Nephron progenitor cell (in vitro differentiated cells): ENCODE measurements around the gene NDST1.

Experiments
- DNase-seq: peaks from one replicate; pipeline ENCODE4 v3.0.0; 2021
- H3K27ac Mint-ChIP-seq: 2 replicates; pipeline ENCODE4 v1.8.0; 2021; ENCODE audit warnings: mild to moderate bottlenecking, moderate library complexity, mixed read lengths
- H3K27me3 Mint-ChIP-seq: 2 replicates; pipeline ENCODE4 v1.8.0; 2021; ENCODE audit warnings: mild to moderate bottlenecking, low read depth, mixed read lengths; ENCODE audit not compliant: poor library complexity
- H3K36me3 Mint-ChIP-seq: 2 replicates; pipeline ENCODE4 v1.8.0; 2021; ENCODE audit warnings: low read depth, mixed read lengths
- H3K4me1 Mint-ChIP-seq: 2 replicates; pipeline ENCODE4 v1.8.0; 2021; ENCODE audit warnings: mixed read lengths
- H3K4me3 Mint-ChIP-seq: 2 replicates; pipeline ENCODE4 v1.8.0; 2021; ENCODE audit warnings: mild to moderate bottlenecking, moderate library complexity, mixed read lengths
- H3K9me3 Mint-ChIP-seq: 2 replicates; pipeline ENCODE4 v1.8.0; 2021; ENCODE audit warnings: mild to moderate bottlenecking, moderate library complexity, mixed read lengths
- TF ChIP-seq, protein P1 (sequence below): fragments of 200-600 bp; sonication (generic); IDR thresholded peaks from 2 replicates; pipeline ENCODE4 v1.5.0; 2021; ENCODE audit warnings: antibody characterized with exemption

NDST1 gene

DNA sequence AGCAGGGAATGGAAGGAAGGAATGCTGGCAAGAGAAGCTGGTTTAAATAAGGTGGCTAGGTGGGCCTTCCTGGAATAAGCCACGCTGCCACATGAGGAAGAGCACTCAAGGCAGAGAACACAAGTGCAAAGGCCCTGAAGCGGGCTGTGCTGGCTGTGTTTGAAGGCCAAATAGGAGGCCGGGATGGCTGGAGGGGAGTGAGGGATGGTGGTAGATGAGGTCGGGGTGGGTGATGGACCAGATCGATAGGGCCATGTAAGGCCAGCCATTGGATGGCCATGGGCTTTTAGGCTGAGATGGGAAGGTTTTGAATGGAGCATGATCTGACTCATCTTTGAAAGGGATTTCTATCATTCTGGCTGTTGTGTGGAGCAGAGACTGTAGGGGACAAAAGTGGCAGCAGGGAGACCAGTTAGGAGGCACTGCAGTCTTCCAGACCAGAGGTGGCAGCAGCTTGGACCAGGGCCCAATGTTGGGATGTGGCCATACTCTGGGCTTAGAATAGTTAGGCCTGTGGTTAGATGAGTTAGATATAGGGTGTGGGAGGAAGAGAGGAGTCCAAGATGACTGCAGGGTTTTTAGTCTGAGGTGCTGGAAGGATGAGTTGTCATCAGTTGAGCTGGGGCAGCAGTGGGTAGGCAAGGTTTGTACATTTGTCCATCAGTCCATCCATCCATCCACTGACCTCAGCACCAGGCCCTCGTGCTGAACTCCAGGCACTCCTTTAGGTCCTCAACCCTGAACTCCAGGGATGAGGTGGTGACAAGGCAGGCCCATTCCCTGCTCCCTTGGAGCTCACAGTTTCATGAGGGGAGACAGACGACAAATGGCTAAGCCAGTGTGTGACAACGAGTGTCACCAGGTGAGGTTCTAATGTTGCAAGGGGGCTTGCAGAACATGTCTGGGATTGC is 30.3 kb downstream of the NDST1 start:
- peaks cover 83% of the 10 kb centered on the region for H3K36me3 Mint-ChIP-seq
- no peaks in the 10 kb centered on the region for H3K9me3 Mint-ChIP-seq
- no peaks in the 10 kb centered on the region for H3K27me3 Mint-ChIP-seq
- TF ChIP-seq, protein P1, sequence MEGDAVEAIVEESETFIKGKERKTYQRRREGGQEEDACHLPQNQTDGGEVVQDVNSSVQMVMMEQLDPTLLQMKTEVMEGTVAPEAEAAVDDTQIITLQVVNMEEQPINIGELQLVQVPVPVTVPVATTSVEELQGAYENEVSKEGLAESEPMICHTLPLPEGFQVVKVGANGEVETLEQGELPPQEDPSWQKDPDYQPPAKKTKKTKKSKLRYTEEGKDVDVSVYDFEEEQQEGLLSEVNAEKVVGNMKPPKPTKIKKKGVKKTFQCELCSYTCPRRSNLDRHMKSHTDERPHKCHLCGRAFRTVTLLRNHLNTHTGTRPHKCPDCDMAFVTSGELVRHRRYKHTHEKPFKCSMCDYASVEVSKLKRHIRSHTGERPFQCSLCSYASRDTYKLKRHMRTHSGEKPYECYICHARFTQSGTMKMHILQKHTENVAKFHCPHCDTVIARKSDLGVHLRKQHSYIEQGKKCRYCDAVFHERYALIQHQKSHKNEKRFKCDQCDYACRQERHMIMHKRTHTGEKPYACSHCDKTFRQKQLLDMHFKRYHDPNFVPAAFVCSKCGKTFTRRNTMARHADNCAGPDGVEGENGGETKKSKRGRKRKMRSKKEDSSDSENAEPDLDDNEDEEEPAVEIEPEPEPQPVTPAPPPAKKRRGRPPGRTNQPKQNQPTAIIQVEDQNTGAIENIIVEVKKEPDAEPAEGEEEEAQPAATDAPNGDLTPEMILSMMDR: no peak
- DNase-seq: no peak
- no peak overlapping the region for H3K4me3 Mint-ChIP-seq
- no peaks in the 10 kb centered on the region for H3K4me1 Mint-ChIP-seq
- H3K27ac Mint-ChIP-seq: peak overlapping the region; percentile 29

DNA sequence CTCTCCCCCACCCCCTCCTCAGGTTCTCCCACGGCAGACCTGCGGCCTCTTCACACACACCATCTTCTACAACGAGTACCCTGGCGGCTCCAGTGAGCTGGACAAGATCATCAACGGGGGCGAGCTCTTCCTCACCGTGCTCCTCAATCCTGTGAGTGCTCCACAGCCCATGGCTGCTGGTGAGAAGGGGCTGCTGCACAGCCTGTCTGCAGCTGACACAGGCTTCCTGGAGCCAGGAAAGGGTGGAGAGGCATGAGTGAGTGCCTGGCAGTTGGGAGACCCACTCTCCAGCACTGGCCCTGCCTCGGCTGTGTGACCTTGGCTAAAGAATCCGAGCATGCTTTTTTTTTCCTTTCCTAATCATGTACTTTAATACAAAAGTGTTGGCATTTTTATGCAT is 31.3 kb downstream of the NDST1 start:
- DNase-seq: no peak
- Mint-ChIP-seq H3K27ac (no peak overlapping the region), H3K27me3 (no peaks in the 10 kb centered on the region), H3K9me3 (no peaks in the 10 kb centered on the region), H3K4me1 (no peaks in the 10 kb centered on the region), H3K36me3 (peaks cover 89% of the 10 kb centered on the region), H3K4me3 (no peak overlapping the region)
- TF ChIP-seq, protein P1: no peak

DNA sequence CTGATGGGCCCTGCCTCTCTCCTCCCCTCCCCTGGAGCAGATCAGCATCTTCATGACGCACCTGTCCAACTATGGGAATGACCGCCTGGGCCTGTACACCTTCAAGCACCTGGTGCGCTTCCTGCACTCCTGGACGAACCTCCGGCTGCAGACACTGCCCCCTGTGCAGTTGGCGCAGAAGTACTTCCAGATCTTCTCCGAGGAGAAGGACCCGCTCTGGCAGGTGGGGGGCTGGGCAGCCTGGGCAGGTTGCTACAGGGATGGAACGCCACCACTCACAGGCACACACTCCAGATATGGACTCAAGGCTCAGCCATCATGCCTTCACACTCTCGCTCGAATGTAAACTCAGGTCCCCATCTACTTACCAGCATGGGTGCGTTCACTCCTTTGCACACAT is 32.1 kb downstream of the NDST1 start:
- H3K4me1 Mint-ChIP-seq: no peaks in the 10 kb centered on the region
- TF ChIP-seq, protein P1: no peak
- no peak for DNase-seq
- H3K36me3 Mint-ChIP-seq: peaks cover 83% of the 10 kb centered on the region
- H3K27ac Mint-ChIP-seq: no peak overlapping the region
- H3K27me3 Mint-ChIP-seq: no peaks in the 10 kb centered on the region
- H3K9me3 Mint-ChIP-seq: no peaks in the 10 kb centered on the region
- H3K4me3 Mint-ChIP-seq: no peak overlapping the region

DNA sequence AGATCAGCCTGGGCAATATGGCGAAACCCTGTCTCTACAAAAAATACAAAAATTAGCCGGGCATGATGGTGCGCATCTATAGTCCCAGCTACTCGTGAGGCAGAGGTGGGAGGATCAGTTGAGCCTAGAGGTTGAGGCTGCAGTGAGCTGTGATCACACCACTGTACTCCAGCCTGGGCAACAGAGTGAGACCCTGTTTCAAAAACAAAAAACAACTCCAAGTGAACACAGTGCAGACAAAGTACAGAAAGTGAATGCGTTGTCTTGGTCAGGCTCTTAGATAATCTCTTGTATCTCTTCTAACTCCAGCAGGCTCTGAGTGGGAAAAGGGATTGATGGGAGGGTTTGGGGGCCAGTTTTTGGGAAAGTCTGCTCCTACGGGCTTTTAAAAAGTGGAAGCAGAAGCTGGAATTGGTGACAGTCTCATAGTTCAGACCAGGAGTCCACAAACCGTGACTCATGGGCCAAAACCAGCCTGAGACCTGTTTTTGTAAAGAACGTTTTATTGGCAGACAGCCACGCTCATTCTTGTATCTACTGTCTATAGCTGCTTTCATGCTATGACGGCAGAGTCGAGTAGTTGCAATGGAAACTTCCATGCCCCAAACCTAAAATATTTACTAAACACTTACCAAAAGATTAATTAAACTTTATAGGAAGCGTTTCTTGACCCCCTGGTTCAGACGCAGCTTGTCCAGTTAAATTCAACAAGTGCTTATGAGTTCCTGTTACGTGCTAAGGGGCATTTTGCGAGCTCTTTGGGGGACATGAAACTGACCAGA is 32.9 kb downstream of the NDST1 start:
- no peak for DNase-seq
- H3K4me1 Mint-ChIP-seq: no peaks in the 10 kb centered on the region
- TF ChIP-seq, protein P1: no peak
- no peak overlapping the region for H3K27ac Mint-ChIP-seq
- H3K4me3 Mint-ChIP-seq: no peak overlapping the region
- peaks cover 83% of the 10 kb centered on the region for H3K36me3 Mint-ChIP-seq
- no peaks in the 10 kb centered on the region for H3K9me3 Mint-ChIP-seq
- no peaks in the 10 kb centered on the region for H3K27me3 Mint-ChIP-seq

DNA sequence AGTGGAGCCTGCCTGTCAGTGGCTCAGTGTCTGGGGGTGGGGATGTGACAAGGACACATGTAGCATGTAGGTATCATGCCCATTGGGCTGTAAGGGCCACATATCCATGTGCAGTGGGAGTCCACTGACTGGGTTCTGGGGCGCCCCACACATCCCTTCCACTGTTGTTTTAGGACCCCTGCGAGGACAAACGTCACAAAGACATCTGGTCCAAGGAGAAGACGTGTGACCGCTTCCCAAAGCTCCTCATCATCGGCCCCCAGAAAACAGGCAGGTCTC is 33.4 kb downstream of the NDST1 start:
- Mint-ChIP-seq H3K27ac (peak overlapping the region; percentile 42), H3K4me3 (no peak overlapping the region), H3K27me3 (no peaks in the 10 kb centered on the region), H3K4me1 (no peaks in the 10 kb centered on the region), H3K9me3 (no peaks in the 10 kb centered on the region), H3K36me3 (peaks cover 79% of the 10 kb centered on the region)
- no peak for DNase-seq
- TF ChIP-seq, protein P1: no peak
